ENCODE results near the gene DLX2. TPM values are rescaled to one million over a fixed set of nuclear protein-coding genes. Genes with fewer than 3 reads are reported as not detected.

Gene DLX2
- total and polyA plus RNA-seq, 2 of the 13 experiments (the other 11 are each of a cell fraction or from before 2014, with no cell fraction given) = 0.07 to 0.15 TPM

GRCh38 chr2:172085460-172086159 lies 17.1 kb downstream of the DLX2 start, which contains the start of gene DLX1 (continued):
- TF ChIP-seq FOXP4 (CRISPR knock-in tag; IDR thresholded peaks at IDR 0.05) (0 out of 2 replicates have a peak, but pooled peaks have one; percentile 4), TRAFD1 (CRISPR knock-in tag; IDR thresholded peaks at IDR 0.05; ENCODE audit: borderline replicate concordance) (0 out of 2 replicates have a peak, but pooled peaks have one; percentile 52), PHF5A (CRISPR knock-in tag; IDR thresholded peaks at IDR 0.05; ENCODE audit: low read depth, unreplicated experiment) (peak; percentile 45), HMG20B (CRISPR knock-in tag; conservative IDR thresholded peaks at IDR 0.05) (no peak), ZBTB43 (CRISPR knock-in tag; conservative IDR thresholded peaks at IDR 0.05) (0 out of 2 replicates have a peak, but pooled peaks have one; percentile 23), RNF2 (conservative IDR thresholded peaks at IDR 0.05; ENCODE audit: low read depth) (peak; percentile 23; the same call in 1 of the 2 replicates), ZHX1 (CRISPR knock-in tag; IDR thresholded peaks at IDR 0.05; ENCODE audit: low read depth) (0 out of 2 replicates have a peak, but pooled peaks have one; percentile 29), ZSCAN20 (CRISPR knock-in tag; IDR thresholded peaks at IDR 0.05; ENCODE audit: borderline replicate concordance) (peak; percentile 23; the same call in 1 of the 2 replicates), POLR2G (IDR thresholded peaks at IDR 0.05; ENCODE audit: low read depth, low read length) (peak; percentile 17), POLR2A (IDR thresholded peaks at IDR 0.05; ENCODE audit: insufficient read depth in 1 of 2, low read depth in 2 of 2, low read length in 2 of 2) (0 out of 4 replicates have a peak, but pooled peaks of 1 of the 2 experiments have one; percentile 12), TARDBP (CRISPR knock-in tag; IDR thresholded peaks at IDR 0.05) (0 out of 2 replicates have a peak, but pooled peaks have one; percentile 23), ZNF552 (CRISPR knock-in tag; IDR thresholded peaks at IDR 0.05; ENCODE audit: borderline replicate concordance) (no peak), ZNF33B (CRISPR knock-in tag; IDR thresholded peaks at IDR 0.05) (0 out of 2 replicates have a peak, but pooled peaks have one; percentile 46), ZBTB25 (CRISPR knock-in tag; IDR thresholded peaks at IDR 0.05) (0 out of 2 replicates have a peak, but pooled peaks have one; percentile 1), ZSCAN5A (CRISPR knock-in tag; IDR thresholded peaks at IDR 0.05; ENCODE audit: borderline replicate concordance) (0 out of 2 replicates have a peak, but pooled peaks have one; percentile 34), KDM5A (IDR thresholded peaks at IDR 0.05; ENCODE audit: borderline replicate concordance, low read length) (peak; percentile 39; the same call in 1 of the 2 replicates), ZMYM4 (CRISPR knock-in tag; IDR thresholded peaks at IDR 0.05) (0 out of 2 replicates have a peak, but pooled peaks have one; percentile 5)
